ENCODE data around the gene MARCHF3.

Gene MARCHF3

DNA sequence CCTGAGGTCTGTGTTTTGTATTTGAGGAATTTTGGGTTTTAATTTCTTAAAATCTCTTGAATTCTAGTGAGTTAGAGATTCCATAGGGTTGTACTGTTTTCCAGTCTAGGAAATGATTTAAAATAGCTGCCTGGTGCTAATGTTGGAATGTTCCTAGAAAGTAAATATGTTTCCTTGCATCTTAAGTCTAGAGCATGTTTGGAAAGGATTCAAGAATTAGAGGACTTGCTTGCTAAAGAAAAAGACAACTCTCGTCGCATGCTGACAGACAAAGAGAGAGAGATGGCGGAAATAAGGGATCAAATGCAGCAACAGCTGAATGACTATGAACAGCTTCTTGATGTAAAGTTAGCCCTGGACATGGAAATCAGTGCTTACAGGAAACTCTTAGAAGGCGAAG is 211.6 kb downstream of the MARCHF3 start:
- H4K20me1 ChIP-seq (ENCODE audit: insufficient read depth, low read length) = no peaks in the 10 kb centered on the region; the same call in 1 of the 2 replicates
- H3K36me3 ChIP-seq (replicated peaks; ENCODE audit: insufficient read depth, low read length) = peaks cover 23% of the 10 kb centered on the region
- H3K9ac ChIP-seq (ENCODE audit: low read length) = no peak overlapping the region
- H3K4me3 ChIP-seq (ENCODE audit: low read length) = no peak overlapping the region
- TF ChIP-seq EZH2 (optimal IDR thresholded peaks at IDR 0.05; ENCODE audit: low read depth, low read length) (no peak), EZH2phosphoT487 (IDR thresholded peaks at IDR 0.05; ENCODE audit: low read length) (no peak)
- TF ChIP-seq, protein P1, sequence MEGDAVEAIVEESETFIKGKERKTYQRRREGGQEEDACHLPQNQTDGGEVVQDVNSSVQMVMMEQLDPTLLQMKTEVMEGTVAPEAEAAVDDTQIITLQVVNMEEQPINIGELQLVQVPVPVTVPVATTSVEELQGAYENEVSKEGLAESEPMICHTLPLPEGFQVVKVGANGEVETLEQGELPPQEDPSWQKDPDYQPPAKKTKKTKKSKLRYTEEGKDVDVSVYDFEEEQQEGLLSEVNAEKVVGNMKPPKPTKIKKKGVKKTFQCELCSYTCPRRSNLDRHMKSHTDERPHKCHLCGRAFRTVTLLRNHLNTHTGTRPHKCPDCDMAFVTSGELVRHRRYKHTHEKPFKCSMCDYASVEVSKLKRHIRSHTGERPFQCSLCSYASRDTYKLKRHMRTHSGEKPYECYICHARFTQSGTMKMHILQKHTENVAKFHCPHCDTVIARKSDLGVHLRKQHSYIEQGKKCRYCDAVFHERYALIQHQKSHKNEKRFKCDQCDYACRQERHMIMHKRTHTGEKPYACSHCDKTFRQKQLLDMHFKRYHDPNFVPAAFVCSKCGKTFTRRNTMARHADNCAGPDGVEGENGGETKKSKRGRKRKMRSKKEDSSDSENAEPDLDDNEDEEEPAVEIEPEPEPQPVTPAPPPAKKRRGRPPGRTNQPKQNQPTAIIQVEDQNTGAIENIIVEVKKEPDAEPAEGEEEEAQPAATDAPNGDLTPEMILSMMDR (IDR thresholded peaks at IDR 0.05; ENCODE audit: low read length) = no peak
- H3K9me2 ChIP-seq (replicated peaks; ENCODE audit: insufficient read depth, low read length) = no peaks in the 10 kb centered on the region
- H3K27ac ChIP-seq (ENCODE audit: low read length) = no peak overlapping the region
- no peaks in the 10 kb centered on the region for H3K27me3 ChIP-seq (replicated peaks; ENCODE audit: insufficient read depth, low read length)
- no peak overlapping the region for H3K4me2 ChIP-seq (ENCODE audit: low read depth, low read length)
- DNase-seq = no peak
- H2AFZ ChIP-seq (ENCODE audit: low read length) = no peak overlapping the region
- H3K9me3 ChIP-seq (replicated peaks; ENCODE audit: insufficient read depth, low read length) = no peaks in the 10 kb centered on the region
- peaks cover 4% of the 10 kb centered on the region; the same call in 1 of the 2 replicates for H3F3A ChIP-seq (ENCODE audit: insufficient read depth, low read length)
- no peaks in the 10 kb centered on the region for H3K4me1 ChIP-seq (ENCODE audit: low read length)
- H3K79me2 ChIP-seq (ENCODE audit: low read length) = peaks cover 85% of the 10 kb centered on the region

Measured in MM.1S (cell line).